Amniotic epithelial cell (primary cell): ENCODE results near the gene TRIOBP.
A peak's percentile ranks its signal among the peaks of the same experiment; 100 is the strongest.

Experiments used
- DNase-seq: peaks from one replicate; pipeline ENCODE4 v3.0.0-alpha.2; 2010; ENCODE audit warnings: low read depth

Gene TRIOBP

GRCh38 chr22:37805810-37806277 lies 109.0 kb downstream of the TRIOBP start:
- no peak for DNase-seq

GRCh38 chr22:37806409-37807333 lies 109.8 kb downstream of the TRIOBP start:
- DNase-seq, result peak; percentile 49

- DNase-seq, result peak; percentile 92
Measured at GRCh38 chr22:37807410-37808293, 110.8 kb downstream of the TRIOBP start, which contains the start of gene GCAT. TSS of gene GCAT (plus strand) at chr22:37807934. CDS start at chr22:37807968, 34 bp downstream.

GRCh38 chr22:37808294-37808657 lies 111.4 kb downstream of the TRIOBP start:
- DNase-seq, result peak; percentile 43

GRCh38 chr22:37809672-37810333 lies 113.0 kb downstream of the TRIOBP start:
- DNase-seq, result no peak

GRCh38 chr22:37811867-37812266 lies 115.0 kb downstream of the TRIOBP start:
- no peak for DNase-seq

- DNase-seq, result no peak
Measured at GRCh38 chr22:37812869-37813678, 116.2 kb downstream of the TRIOBP start.

- DNase-seq, result no peak
Measured at GRCh38 chr22:37815593-37815992, 118.7 kb downstream of the TRIOBP start.

- no peak for DNase-seq
Measured at GRCh38 chr22:37816543-37817180, 119.8 kb downstream of the TRIOBP start.

- DNase-seq, result peak; percentile 83
Measured at GRCh38 chr22:37817705-37818408, 121.0 kb downstream of the TRIOBP start.

- DNase-seq, result peak; percentile 45
Measured at GRCh38 chr22:37818409-37819104, 121.7 kb downstream of the TRIOBP start.

GRCh38 chr22:37819105-37819433 lies 122.2 kb downstream of the TRIOBP start:
- DNase-seq, result no peak

- no peak for DNase-seq
Measured at GRCh38 chr22:37820350-37820749, 123.5 kb downstream of the TRIOBP start.

GRCh38 chr22:37822079-37822833 lies 125.4 kb downstream of the TRIOBP start:
- no peak for DNase-seq

- DNase-seq, result no peak
Measured at GRCh38 chr22:37823134-37823985, 126.5 kb downstream of the TRIOBP start, which contains the start of gene GALR3. TSS of gene GALR3 (plus strand) at chr22:37823382. CDS start at chr22:37823407, 25 bp downstream.

GRCh38 chr22:37824674-37825641 lies 128.1 kb downstream of the TRIOBP start:
- DNase-seq, result no peak
